Neutrophil (primary cell): ENCODE results near the gene ZNF296.
"Not testable (repeated sequence)": the region's sequence is repeated elsewhere in the genome, so short reads cannot be mapped to it uniquely, and the experiment has no call there.

ENCODE experiments used
- H3K27ac ChIP-seq: fragments of 200-600 bp; sonication (generic); 2 replicates; pipeline ENCODE4 v1.5.1; 2016; ENCODE audit warnings: mild to moderate bottlenecking, moderate library complexity
- H3K27me3 ChIP-seq: fragments of 200-600 bp; sonication (generic); 2 replicates; pipeline ENCODE4 v1.6.0; 2016; ENCODE audit warnings: mild to moderate bottlenecking
- H3K36me3 ChIP-seq: fragments of 200-600 bp; sonication (generic); 2 replicates; pipeline ENCODE4 v1.5.1; 2017
- H3K4me1 ChIP-seq, 2 experiments: fragments of 200-600 bp in 1 of 2; sonication (generic) in 1 of 2; 1 replicate in 1 of 2; 2 replicates in 1 of 2; pipeline versions ENCODE4 v1.5.1 to v1.6.1; 2013 to 2016; ENCODE audit warnings: low read depth in 1 of 2, low read length in 1 of 2, mild to moderate bottlenecking in 1 of 2, moderate library complexity in 1 of 2; ENCODE audit not compliant: control insufficient read depth in 1 of 2, insufficient read depth in 1 of 2
- H3K4me3 ChIP-seq, 2 experiments: fragments of 200-600 bp in 1 of 2; sonication (generic) in 1 of 2; 1 replicate in 1 of 2; 2 replicates in 1 of 2; pipeline ENCODE4 v1.5.1; 2013 to 2016; ENCODE audit warnings: low read depth in 1 of 2, low read length in 1 of 2, mild to moderate bottlenecking in 1 of 2, moderate library complexity in 1 of 2
- H3K9me3 ChIP-seq: fragments of 200-600 bp; sonication (generic); 2 replicates; pipeline ENCODE4 v1.5.1; 2016
- CTCF ChIP-seq: fragments of 200-600 bp; sonication (generic); IDR thresholded peaks from 2 replicates; pipeline ENCODE4 v1.5.1; 2016; ENCODE audit warnings: antibody characterized with exemption

ZNF296 gene

DNA sequence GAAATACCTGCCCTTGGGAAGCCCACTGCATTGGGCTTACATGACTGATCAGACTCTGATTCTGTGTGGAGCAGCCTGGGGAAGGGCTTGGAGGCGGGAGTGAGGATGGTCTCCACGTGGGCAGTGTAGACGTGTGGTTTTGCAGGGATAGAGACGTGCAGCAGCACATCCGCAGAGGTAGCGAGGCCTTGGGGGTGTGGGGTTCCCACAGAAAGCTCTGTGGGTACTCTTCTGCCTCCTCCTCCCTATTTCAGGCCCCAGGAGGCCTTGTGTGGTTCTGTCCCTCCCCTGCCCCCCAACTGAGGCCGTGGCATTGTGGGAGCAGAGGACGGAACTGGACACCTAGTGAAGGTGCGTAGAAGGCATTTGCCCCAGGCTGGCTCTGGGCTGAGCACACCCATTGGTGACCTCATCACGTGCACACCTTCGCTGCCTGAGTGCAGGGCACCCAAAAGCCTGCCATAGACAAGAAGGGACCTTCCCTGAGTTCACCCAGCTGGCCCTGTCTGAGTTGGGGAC lies 45.6 kb upstream of the ZNF296 start:
- no peak overlapping the region for H3K27ac ChIP-seq
- H3K4me1 ChIP-seq, result peaks cover 21 to 30% of the 10 kb centered on the region in 2 experiments
- H3K9me3 ChIP-seq, result no peaks in the 10 kb centered on the region
- H3K4me3 ChIP-seq, result no peak overlapping the region
- no peaks in the 10 kb centered on the region for H3K27me3 ChIP-seq
- peaks cover 3% of the 10 kb centered on the region for H3K36me3 ChIP-seq
- no peak for TF ChIP-seq CTCF

DNA sequence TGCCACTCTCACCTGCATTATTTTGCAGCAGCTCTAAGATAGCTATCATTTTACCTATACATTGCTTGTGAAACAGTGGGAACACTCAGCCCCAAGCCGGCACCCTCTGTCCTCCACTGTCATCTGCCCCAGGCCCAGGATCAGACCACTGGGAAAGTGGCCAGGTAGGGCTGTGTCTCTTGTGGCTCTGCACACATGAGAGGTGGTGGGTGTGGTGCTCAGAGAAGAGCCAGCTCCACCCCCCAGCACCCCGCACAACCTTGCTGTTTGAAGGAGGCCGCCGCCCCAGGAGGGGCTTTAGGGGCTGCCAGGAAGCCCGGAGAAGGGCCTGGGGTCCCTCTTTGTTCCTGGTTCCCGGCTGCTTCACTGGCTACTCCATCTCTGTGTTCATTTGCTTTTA lies 43.3 kb upstream of the ZNF296 start:
- Histone ChIP-seq H3K36me3 (peaks cover 3% of the 10 kb centered on the region), H3K9me3 (no peaks in the 10 kb centered on the region), H3K27ac (no peak overlapping the region), H3K4me1 (peaks cover 44 to 47% of the 10 kb centered on the region in 2 experiments), H3K4me3 (no peak overlapping the region), H3K27me3 (no peaks in the 10 kb centered on the region)
- no peak for TF ChIP-seq CTCF

- H3K27ac ChIP-seq, result peak overlapping the region; percentile 89
- not testable (repeated sequence) for H3K4me3 ChIP-seq, H3K36me3 ChIP-seq, H3K9me3 ChIP-seq, H3K27me3 ChIP-seq
- peaks cover 51 to 55% of the 10 kb centered on the region in 2 experiments for H3K4me1 ChIP-seq
These were observed 42.5 kb upstream of the ZNF296 start for GRCh38 chr19:45118591-45119355.

DNA sequence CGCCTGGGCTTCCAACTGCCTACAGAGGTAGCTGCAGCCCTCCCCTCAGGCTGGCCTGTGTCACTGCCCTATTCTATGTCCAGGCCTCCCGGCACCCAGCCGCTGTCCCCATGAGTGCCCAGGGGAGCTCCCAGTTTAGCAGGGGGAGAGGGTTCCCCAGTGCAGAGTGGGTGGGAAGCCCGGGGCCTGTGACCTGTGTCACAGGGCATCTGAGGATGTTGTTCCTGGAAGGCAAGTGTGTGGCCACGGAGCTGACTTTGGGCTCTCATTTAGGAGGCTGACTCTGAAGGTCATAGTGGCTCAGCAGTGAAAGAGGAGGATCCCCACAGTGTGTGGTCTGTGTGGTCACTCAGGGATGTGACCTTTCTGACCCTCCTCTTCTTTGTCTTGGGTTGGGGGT lies 41.8 kb upstream of the ZNF296 start:
- no peaks in the 10 kb centered on the region for H3K36me3 ChIP-seq
- no peaks in the 10 kb centered on the region for H3K27me3 ChIP-seq
- H3K4me1 ChIP-seq, result peaks cover 51 to 55% of the 10 kb centered on the region in 2 experiments
- no peaks in the 10 kb centered on the region for H3K9me3 ChIP-seq
- no peak overlapping the region for H3K4me3 ChIP-seq
- H3K27ac ChIP-seq, result peak overlapping the region; percentile 89
- no peak for TF ChIP-seq CTCF

- no peaks in the 10 kb centered on the region for H3K9me3 ChIP-seq
- H3K4me1 ChIP-seq, result peaks cover 51 to 55% of the 10 kb centered on the region in 2 experiments
- peak overlapping the region in 1 of 2 experiments; percentile 7 for H3K4me3 ChIP-seq
- H3K27me3 ChIP-seq, result no peaks in the 10 kb centered on the region
- no peak for TF ChIP-seq CTCF
- no peaks in the 10 kb centered on the region for H3K36me3 ChIP-seq
- H3K27ac ChIP-seq, result peak overlapping the region; percentile 89
These were observed 41.4 kb upstream of the ZNF296 start for GRCh38 chr19:45117671-45118070.

DNA sequence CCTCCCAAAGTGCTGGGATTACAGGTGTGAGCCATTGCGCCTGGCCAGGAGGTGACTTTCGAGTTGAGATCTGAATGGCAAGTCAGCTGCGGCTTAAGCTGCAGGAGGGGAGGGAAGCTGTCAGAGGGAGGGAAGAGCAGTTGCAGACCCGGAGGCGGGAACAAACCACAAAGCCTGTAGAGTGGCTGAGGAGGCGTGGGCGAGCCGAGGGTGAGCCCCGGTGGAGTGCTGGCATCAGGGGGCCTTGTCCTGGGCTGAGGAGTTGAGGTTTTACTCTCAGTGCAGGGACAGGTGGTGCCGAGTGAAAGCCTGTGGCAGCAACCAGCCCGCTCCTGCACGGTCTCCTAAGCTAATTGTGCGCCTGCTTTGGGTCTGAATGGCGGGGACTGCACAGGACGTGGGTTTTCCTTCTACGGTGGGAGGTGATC lies 40.9 kb upstream of the ZNF296 start:
- H3K27me3 ChIP-seq, result no peaks in the 10 kb centered on the region
- no peaks in the 10 kb centered on the region for H3K9me3 ChIP-seq
- H3K4me1 ChIP-seq, result peaks cover 51 to 56% of the 10 kb centered on the region in 2 experiments
- TF ChIP-seq CTCF, result no peak
- no peaks in the 10 kb centered on the region for H3K36me3 ChIP-seq
- H3K27ac ChIP-seq, result peak overlapping the region; percentile 89
- peak overlapping the region in 1 of 2 experiments; percentile 7 for H3K4me3 ChIP-seq
